Stomach (tissue), 4 donors: Measurements from ENCODE around the gene XYLT1.

Experiments used
- POLR2A ChIP-seq, 4 donors: fragments of 450-650 bp; IDR thresholded peaks; one replicate each; pipeline ENCODE4 v1.6.1; 2016; ENCODE audit warnings: antibody characterized with exemption in 4 of 4, control low read depth in 2 of 4, mild to moderate bottlenecking in 1 of 4, moderate library complexity in 1 of 4
- POLR2AphosphoS5 ChIP-seq, 3 donors: sonication (generic); formaldehyde crosslinking; IDR thresholded peaks; one replicate each; pipeline ENCODE4 v1.6.1; 2016; ENCODE audit warnings: antibody characterized with exemption in 3 of 3
- TF ChIP-seq, protein P1 (sequence below), 7 experiments: fragments of 450-650 bp in 4 of 7; fragments of 200-600 bp in 3 of 7; sonication (generic) in 3 of 7; IDR thresholded peaks; one replicate each; pipeline ENCODE4 v1.5.1; 2016 to 2019; ENCODE audit warnings: antibody characterized with exemption in 7 of 7, control low read depth in 2 of 7, mild to moderate bottlenecking in 1 of 7

- TF ChIP-seq, protein P1, sequence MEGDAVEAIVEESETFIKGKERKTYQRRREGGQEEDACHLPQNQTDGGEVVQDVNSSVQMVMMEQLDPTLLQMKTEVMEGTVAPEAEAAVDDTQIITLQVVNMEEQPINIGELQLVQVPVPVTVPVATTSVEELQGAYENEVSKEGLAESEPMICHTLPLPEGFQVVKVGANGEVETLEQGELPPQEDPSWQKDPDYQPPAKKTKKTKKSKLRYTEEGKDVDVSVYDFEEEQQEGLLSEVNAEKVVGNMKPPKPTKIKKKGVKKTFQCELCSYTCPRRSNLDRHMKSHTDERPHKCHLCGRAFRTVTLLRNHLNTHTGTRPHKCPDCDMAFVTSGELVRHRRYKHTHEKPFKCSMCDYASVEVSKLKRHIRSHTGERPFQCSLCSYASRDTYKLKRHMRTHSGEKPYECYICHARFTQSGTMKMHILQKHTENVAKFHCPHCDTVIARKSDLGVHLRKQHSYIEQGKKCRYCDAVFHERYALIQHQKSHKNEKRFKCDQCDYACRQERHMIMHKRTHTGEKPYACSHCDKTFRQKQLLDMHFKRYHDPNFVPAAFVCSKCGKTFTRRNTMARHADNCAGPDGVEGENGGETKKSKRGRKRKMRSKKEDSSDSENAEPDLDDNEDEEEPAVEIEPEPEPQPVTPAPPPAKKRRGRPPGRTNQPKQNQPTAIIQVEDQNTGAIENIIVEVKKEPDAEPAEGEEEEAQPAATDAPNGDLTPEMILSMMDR (IDR thresholded peaks at IDR 0.05): no peak
- TF ChIP-seq POLR2A (IDR thresholded peaks at IDR 0.05): no peak
- no peak for TF ChIP-seq POLR2AphosphoS5 (IDR thresholded peaks at IDR 0.05)
Observed at GRCh38 chr16:17493012-17493411, 22.3 kb upstream of the XYLT1 start.
